ENCODE data around the gene ANXA5.

The ANXA5 gene

GRCh38 chr4:121642876-121643585 is 53.7 kb downstream of the ANXA5 start:
- DNase-seq (ENCODE audit: low read depth in 2 of 2), result no peak

- DNase-seq (ENCODE audit: low read depth in 2 of 2), result no peak
These were observed 54.5 kb downstream of the ANXA5 start for GRCh38 chr4:121642292-121642691.

GRCh38 chr4:121633653-121634052 is 63.1 kb downstream of the ANXA5 start:
- no peak for DNase-seq (ENCODE audit: low read depth in 2 of 2)

GRCh38 chr4:121632636-121633035 is 64.1 kb downstream of the ANXA5 start:
- no peak for DNase-seq (ENCODE audit: low read depth in 2 of 2)

Data from activated CD8-positive, alpha-beta memory T cell treated with anti-CD3 and anti-CD28 coated beads for 4 hours (primary cell).